Heart left ventricle (tissue), 16 donors: Measurements from ENCODE around the gene LEMD3. TPM values are rescaled to one million over a fixed set of nuclear protein-coding genes. Genes with fewer than 3 reads are reported as not detected.
A peak's percentile ranks its signal among the peaks of the same experiment; 100 is the strongest.

Experiments used
- ATAC-seq, 4 donors: fragments of 200-7000 bp; cut with Tn5 transposase; one replicate each; pipeline ENCODE4 v1.9.1; 2020 to 2022; ENCODE audit warnings: moderate library complexity in 4 of 4, mild to moderate bottlenecking in 3 of 4, moderate number of reproducible peaks in 1 of 4
- DNase-seq, 5 donors: peaks; one replicate each; pipeline ENCODE4 v3.0.0-alpha.2; 2020
- H3K27ac ChIP-seq, 12 donors: fragments of 200-600 bp; sonication (generic) in 4 of 12; one replicate each; pipeline versions ENCODE4 v1.5.0 to v1.8.0; 2016 to 2022; ENCODE audit warnings: mild to moderate bottlenecking in 2 of 12
- H3K27me3 ChIP-seq, 9 donors: fragments of 200-600 bp; sonication (generic) in 2 of 9; one replicate each; pipeline versions ENCODE4 v1.5.1 to v1.8.0; 2016 to 2022; ENCODE audit warnings: mild to moderate bottlenecking in 3 of 9
- H3K36me3 ChIP-seq, 9 donors: fragments of 200-600 bp; sonication (generic) in 2 of 9; one replicate each; pipeline versions ENCODE4 v1.5.0 to v1.8.0; 2018 to 2022; ENCODE audit warnings: mild to moderate bottlenecking in 2 of 9
- H3K4me1 ChIP-seq, 12 donors: fragments of 200-600 bp; sonication (generic) in 4 of 12; one replicate each; pipeline versions ENCODE4 v1.5.0 to v1.8.0; 2016 to 2022; ENCODE audit warnings: mild to moderate bottlenecking in 3 of 12
- H3K4me3 ChIP-seq, 12 donors: fragments of 200-600 bp; sonication (generic) in 4 of 12; one replicate each; pipeline versions ENCODE4 v1.5.0 to v1.8.0; 2017 to 2022; ENCODE audit warnings: mild to moderate bottlenecking in 9 of 12, moderate library complexity in 4 of 12
- H3K9me3 ChIP-seq, 12 donors: fragments of 200-600 bp; sonication (generic) in 4 of 12; one replicate each; pipeline versions ENCODE4 v1.5.0 to v1.8.0; 2016 to 2022; ENCODE audit warnings: mild to moderate bottlenecking in 1 of 12
- CTCF ChIP-seq, 12 donors: fragments of 200-600 bp; sonication (generic) in 4 of 12; IDR thresholded peaks; one replicate each; pipeline versions ENCODE4 v1.5.0 to v1.8.0; 2018 to 2022; ENCODE audit warnings: antibody characterized with exemption in 12 of 12, mild to moderate bottlenecking in 5 of 12
- POLR2A ChIP-seq, 2 donors: fragments of 450-650 bp; IDR thresholded peaks; one replicate each; pipeline ENCODE4 v1.6.1; 2017; ENCODE audit warnings: antibody characterized with exemption in 2 of 2, mild to moderate bottlenecking in 2 of 2, moderate library complexity in 2 of 2
- WGBS, 4 donors: extraction: QIAGEN DNeasy Blood & Tissue Kit in 2 of 4; methylation state at CpG; one replicate each; pipeline versions ENCODE4 v1.1.5 to v1.1.7; 2013 to 2018; 5-methylcytosine and 5-hydroxymethylcytosine counted together
- intact Hi-C, 10 donors: fragments of 100-400 bp; cut with DNase I; formaldehyde crosslinking; loops; one replicate each; pipeline versions ENCODE4 v1.11.1 to v1.14.2; 2022
- polyA plus RNA-seq, 2 donors: library from polyadenylated mRNA; stranded (reverse); fragments of 200-250 nt; gene quantifications; one replicate each; pipeline ENCODE4 v1.2.3, GENCODE V29; 2013
- total RNA-seq, 9 donors: library from RNA; depleted of rRNA in 2 of 9; stranded (reverse); fragments of >200 nt in 2 of 9; fragmentation: NEBNext Ultra II Directional in 3 of 9; extraction: Animal tissue kit (Norgen Biotek cat#: 25700) in 3 of 9; gene quantifications; one replicate each; pipeline versions ENCODE4 v1.1.0 to v1.2.4, GENCODE V29; 2016 to 2023
- donor health status: ischemic (EF 13 %, LVEDD 7.1; RV severe dilation, severe dysfunction).
- donor health status: healthy with polysubstance abuse.
- donor health status: DM: no; HTN: yes; CAD: no.
- donor health status: DM: no; HTN: no; CAD: no.
- donor health status: ischemic (EF 25% LVEDD 6.9; RV normal size, moderate dysfunction).
- donor health status: ischemic (EF 25% LVEDD 5.7; RV mildly dilated, moderate dysfunction).
- donor health status: healthy.
- donor health status: DM: yes; HTN: yes; CAD: no.
- donor health status: ischemic (EF 35%, LVEDD 5.7; RV mildly dilated, moderate dysfunction).
- donor health status: nonischemic (EF 11% LVEDD 7.7; RV severe dilation, severe dysfunction).
- donor health status: DM: yes; HTN: yes; CAD: no.
- donor health status: PGD.
- donor health status: ischemic (EF 29% LVEDD 5.4; RV normal size, mild dysfunction).
- donor health status: nonischemic (EF 23%, LVEDD 6.1; RV moderate dilation, normal function).

Gene LEMD3
- total and polyA plus RNA-seq, 11 donors: 4.9 to 19.9 (median 12.9) TPM

DNA sequence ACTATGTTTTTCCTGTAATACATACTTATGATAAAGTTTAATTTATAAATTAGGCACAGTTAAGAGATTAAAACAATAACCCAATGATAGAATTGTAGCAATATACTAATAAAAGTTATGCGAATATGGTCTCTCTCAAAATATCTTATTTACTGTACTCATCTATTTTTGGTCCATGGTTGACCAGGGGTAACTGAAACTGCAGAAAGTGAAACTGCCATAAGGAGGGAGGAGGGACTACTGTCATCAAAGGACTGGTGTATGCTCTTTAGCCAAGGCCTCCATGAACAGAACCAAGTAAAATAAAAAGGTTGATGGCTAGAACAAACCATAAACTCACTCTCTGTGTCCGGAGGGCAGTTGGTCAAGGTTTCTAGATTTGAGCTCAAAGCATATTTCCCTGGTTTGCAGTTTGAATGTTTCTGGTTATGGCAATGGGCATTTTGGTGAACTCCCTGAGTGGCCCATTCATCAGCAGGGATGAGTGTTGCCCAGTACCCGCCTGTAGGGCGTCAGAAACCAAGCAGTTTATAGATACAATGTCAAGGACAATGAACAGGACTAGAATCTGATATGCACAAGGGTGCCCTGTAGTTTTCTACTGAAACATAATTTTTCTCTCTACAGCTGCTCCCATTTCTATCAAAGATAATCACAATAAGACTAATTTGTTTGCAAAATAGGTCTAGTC is 19.8 kb downstream of the LEMD3 start:
- ATAC-seq (no peak), DNase-seq (no peak)
- H3K4me1 ChIP-seq: peaks cover 0 to 57% (median 23%) of the 10 kb centered on the region in 12 donors
- WGBS, 4 donors: 86 to 93% (median 91%) methylated on average over 4 of the region's 4 CpGs
- H3K27me3 ChIP-seq: no peaks in the 10 kb centered on the region
- H3K9me3 ChIP-seq: no peaks in the 10 kb centered on the region
- intact Hi-C loops: no loop called here
- TF ChIP-seq POLR2A (IDR thresholded peaks at IDR 0.05) (no peak), CTCF (IDR thresholded peaks at IDR 0.05) (no peak)
- no peaks in the 10 kb centered on the region for H3K36me3 ChIP-seq
- no peak overlapping the region for H3K27ac ChIP-seq
- no peak overlapping the region for H3K4me3 ChIP-seq

DNA sequence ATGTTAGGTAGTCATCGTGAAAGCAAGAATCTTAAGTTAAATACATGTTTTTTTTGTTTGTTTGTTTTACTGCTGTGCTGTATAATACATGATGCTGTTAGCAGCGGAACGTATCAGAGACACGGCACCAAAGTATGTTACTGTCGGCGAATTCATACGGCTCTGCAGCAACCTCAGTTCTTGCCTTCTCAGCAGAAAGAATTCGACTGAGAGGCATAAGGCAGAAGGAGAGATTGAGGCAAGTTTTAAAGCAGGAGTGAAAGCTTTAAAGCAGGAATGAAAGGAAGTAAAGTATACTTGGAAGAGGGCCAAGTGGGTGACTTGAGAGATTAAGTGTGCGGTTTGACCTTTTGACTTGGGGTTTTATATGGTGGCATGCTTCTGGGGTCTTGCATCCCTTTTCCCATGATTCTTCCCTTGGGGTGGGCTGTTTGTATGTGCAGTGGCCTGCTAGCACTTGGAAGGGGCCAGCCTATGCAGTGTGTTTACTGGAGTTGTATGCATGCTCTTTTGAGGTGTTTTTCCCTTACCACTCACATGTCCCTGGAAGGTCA is 23.7 kb downstream of the LEMD3 start:
- TF ChIP-seq CTCF (IDR thresholded peaks at IDR 0.05): no peak
- intact Hi-C loops: loop anchor here in 1 of 10 donors (10.0 kb wide), 1 partner anchor 752 kb away; no protein-coding TSS in a partner anchor
- 58 to 71% (median 64%) methylated on average over 9 of the region's 9 CpGs for WGBS, 4 donors
- no peak overlapping the region for H3K27ac ChIP-seq
- H3K4me3 ChIP-seq: no peak overlapping the region
- no peaks in the 10 kb centered on the region for H3K27me3 ChIP-seq
- no peak for DNase-seq
- H3K4me1 ChIP-seq: peaks cover 0 to 40% (median 17%) of the 10 kb centered on the region in 12 donors
- H3K9me3 ChIP-seq: peaks cover 0 to 17% (median 3%) of the 10 kb centered on the region in 12 donors
- peak in 1 of 4 donors; percentile 10 for ATAC-seq
- no peaks in the 10 kb centered on the region for H3K36me3 ChIP-seq

GRCh38 chr12:65194949-65195348 is 25.6 kb downstream of the LEMD3 start:
- TF ChIP-seq POLR2A (IDR thresholded peaks at IDR 0.05) (no peak), CTCF (IDR thresholded peaks at IDR 0.05) (no peak)
- peak overlapping the region in 4 of 12 donors; percentile 38 to 75 (median 47) for H3K27ac ChIP-seq
- intact Hi-C loops: loop anchor here in 1 of 10 donors (10.0 kb wide), 1 partner anchor 750 kb away; no protein-coding TSS in a partner anchor
- no peaks in the 10 kb centered on the region for H3K36me3 ChIP-seq
- 96 to 98% (median 97%) methylated on average over 4 of the region's 4 CpGs for WGBS, 4 donors
- DNase-seq: no peak
- no peak for ATAC-seq
- H3K4me1 ChIP-seq: peaks cover 0 to 29% (median 14%) of the 10 kb centered on the region in 12 donors
- H3K4me3 ChIP-seq: no peak overlapping the region
- no peaks in the 10 kb centered on the region for H3K27me3 ChIP-seq
- peaks cover 0 to 17% (median 3%) of the 10 kb centered on the region in 12 donors for H3K9me3 ChIP-seq

DNA sequence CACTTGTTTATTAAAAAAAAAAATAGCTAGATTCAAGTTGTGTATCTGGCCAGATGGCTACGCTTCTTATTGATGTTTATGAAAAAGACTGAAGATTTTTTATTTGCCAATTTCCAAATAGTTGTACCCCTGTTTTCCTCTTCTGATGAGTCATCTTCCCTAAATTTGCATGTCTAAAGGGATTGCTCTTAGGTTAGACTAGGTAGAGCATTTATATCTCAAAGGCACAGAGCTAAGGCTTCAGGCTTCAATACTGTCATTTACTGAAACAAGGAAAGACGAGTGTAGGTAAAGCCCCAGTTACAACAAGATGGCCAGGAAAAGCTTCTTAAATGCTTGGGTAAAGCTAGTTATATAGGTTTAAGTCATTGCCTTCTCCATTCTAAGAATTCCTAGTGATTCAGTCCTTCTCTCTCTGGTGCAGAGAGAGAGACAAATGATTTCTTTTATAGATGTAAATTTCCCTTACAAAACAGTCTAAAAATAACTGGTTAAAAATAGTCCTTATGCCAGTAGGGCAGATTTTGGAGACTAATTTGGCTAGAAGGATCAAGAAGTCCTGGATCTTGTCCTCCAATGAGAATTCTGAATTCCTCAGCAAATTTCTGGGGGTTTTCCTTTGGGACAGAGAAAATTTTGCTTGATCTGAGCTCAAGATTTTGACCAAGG is 26.1 kb downstream of the LEMD3 start:
- Histone ChIP-seq H3K9me3 (peaks cover 0 to 17% (median 3%) of the 10 kb centered on the region in 12 donors), H3K27ac (peak overlapping the region in 10 of 12 donors; percentile 31 to 75 (median 41))
- WGBS, 4 donors: 77 to 87% (median 77%) methylated on average over 2 of the region's 2 CpGs

More for the DNA sequence above, 26.1 kb downstream of the LEMD3 start:
- peaks cover 0 to 29% (median 14%) of the 10 kb centered on the region in 12 donors for H3K4me1 ChIP-seq
- DNase-seq (no peak), ATAC-seq (peak; percentile 45 to 68 (median 57))
- intact Hi-C loops: loop anchor here in 1 of 10 donors (10.0 kb wide), 1 partner anchor 749 kb away; no protein-coding TSS in a partner anchor
- H3K27me3 ChIP-seq: no peaks in the 10 kb centered on the region
- no peaks in the 10 kb centered on the region for H3K36me3 ChIP-seq
- no peak overlapping the region for H3K4me3 ChIP-seq
- TF ChIP-seq CTCF (IDR thresholded peaks at IDR 0.05) (no peak), POLR2A (IDR thresholded peaks at IDR 0.05) (no peak)
